OCI-M1 (cell line): ENCODE measurements around the gene PBLD.
"Not testable (repeated sequence)": the region's sequence is repeated elsewhere in the genome, so short reads cannot be mapped to it uniquely, and the experiment has no call there.

Source experiments
- DNase-seq: peaks from one replicate; lab custom pipeline; 2025; lab: John Stamatoyannopoulos, UW

PBLD gene

DNA sequence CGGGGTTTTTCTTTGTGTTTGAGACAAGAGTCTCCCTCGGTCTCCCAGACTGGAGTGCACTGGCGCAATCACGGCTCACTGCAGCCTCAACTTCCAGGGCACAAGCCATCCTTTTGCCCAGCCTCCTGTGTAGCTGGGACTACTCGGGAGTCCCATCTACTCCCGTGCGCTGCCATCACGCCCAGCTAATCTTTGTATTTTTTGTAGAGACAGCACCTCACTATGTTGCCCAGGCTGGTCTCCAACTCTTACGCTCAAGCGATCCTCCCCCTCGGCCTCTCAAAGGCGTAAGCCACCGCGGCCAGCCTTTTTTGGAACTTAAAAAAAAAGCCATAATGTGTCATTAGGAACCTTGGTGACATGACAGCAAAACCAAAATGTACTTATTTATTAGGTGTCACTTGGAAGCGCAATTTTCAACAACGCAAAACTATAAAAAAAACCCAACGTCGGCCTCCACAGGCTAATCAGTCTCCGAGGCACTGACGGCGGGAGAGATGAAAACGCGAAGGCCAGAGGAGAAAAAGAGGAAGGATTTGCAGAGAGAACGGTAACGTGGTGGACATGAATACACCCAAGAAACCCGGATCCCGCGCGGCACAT lies 1.8 kb downstream of the PBLD start:
- DNase-seq = no peak

GRCh38 chr10:68329506-68329861 lies 3.2 kb downstream of the PBLD start:
- DNase-seq = peak; percentile 57

DNA sequence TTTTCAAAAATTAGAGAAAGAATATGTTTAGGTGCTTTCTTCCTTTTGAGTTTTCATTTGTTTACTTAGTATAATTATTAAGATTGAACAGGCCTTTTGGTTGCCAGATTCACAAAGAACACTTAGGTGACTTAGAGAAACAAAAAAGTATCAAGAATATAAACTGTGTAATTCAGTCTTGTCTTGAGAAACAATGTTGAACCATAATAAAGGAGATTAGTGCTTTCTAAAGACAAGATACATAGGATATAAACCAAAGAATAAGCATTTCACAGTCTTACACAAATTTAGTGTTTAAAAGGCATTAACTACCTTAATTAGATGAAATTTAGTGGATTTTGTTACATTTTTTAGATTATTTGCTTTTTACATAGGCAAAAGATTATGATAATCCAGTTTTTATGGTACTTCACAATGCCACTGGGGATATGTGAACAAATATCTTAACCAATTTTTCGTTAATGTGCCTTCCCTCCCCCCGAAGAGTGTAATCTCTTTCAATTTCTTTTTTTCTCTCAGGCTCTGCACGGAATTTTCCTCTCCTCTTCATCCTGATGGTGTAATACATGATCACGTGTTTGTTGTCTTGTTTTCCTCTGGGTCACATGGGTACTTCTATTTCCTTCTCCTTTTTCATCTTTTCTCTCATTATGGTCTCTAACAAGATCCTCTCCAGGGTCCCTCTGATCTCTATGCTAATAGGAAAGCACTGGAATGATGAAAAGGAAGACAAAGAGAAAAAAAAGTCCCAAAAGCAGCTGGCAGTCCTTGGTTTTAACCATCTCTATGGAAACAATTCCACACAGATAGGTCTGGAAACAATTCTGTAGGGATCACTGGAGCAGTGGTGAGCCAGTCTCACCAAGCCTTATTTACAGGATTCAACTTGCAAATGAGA lies 4.6 kb downstream of the PBLD start:
- peak; percentile 95 for DNase-seq

DNA sequence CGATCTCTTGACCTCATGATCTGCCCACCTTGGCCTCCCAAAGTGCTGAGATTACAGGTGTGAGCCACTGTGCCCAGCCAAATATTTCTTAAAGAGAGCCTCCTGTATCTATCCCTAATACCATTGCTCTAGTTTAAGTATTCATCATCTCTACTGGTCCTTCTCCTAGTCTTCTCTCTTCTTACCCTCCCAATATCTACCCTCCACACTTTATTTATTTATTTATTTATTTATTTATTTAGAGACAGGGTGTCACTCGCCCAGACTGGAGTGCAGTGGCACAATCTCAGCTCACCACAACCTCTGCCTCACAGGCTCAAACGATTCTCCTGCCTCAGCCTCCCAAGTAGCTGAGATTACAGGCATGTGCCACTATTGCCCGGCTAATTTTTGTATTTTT lies 8.3 kb downstream of the PBLD start:
- not testable (repeated sequence) for DNase-seq

- DNase-seq = no peak
These were observed 14.2 kb downstream of the PBLD start for GRCh38 chr10:68318331-68319059.

DNA sequence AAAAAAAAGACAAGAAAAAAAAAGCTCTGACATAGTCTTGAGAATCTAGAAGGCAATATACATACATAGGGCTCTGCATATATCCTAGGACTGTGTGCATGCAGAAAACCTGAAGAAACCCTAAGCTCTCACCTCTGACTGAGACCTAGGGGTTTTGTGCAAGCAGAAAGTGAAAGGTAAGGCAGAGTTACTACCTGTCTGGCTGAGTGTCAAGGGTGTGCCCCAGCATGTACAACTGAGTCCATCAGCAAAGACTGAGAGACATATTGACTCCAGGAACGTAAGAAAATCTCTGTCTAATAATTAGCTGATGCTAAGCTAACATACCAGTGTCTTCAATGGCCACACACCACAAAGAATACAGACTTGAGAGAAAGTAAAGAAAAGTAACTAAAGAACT lies 17.1 kb downstream of the PBLD start:
- no peak for DNase-seq

DNA sequence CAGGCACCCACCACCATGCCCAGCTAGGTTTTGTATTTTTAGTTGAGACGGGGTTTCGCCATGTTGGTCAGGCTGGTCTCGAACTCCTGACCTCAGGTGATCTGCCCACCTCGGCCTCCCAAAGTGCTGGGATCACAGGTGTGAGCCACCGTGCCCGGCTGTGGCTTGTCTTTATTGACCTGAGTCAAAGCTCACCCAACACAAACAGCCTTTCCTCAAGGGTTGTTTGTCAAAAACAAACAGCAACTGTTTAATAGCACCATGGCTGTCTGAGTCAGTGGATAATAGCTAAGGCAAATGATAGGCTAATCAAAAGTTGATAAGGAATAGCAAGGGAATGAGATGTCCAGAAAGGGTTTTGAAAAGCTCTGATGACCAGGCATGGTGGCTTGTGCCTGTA lies 17.8 kb downstream of the PBLD start:
- not testable (repeated sequence) for DNase-seq

DNA sequence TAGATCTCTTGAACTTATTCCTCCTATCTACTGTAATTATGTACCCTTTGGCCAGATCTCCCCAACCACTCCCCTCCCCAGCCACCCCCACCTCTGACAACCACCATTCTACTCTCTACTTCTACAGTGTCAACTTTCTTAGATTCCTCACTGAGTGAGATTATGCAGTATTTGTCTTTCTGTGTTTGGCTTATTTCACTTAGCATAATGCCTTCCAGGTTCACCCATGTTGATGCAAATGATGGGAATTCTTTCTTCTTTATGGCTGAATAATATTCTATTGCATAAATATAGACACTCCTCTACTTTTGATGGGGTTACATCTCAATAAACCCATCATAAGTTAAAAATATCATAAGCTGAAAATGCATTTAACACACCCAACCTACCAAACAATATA lies 22.2 kb downstream of the PBLD start:
- no peak for DNase-seq

GRCh38 chr10:68305854-68306253 lies 26.9 kb downstream of the PBLD start:
- no peak for DNase-seq

- no peak for DNase-seq
These were observed 28.8 kb downstream of the PBLD start for GRCh38 chr10:68303849-68304412.

DNA sequence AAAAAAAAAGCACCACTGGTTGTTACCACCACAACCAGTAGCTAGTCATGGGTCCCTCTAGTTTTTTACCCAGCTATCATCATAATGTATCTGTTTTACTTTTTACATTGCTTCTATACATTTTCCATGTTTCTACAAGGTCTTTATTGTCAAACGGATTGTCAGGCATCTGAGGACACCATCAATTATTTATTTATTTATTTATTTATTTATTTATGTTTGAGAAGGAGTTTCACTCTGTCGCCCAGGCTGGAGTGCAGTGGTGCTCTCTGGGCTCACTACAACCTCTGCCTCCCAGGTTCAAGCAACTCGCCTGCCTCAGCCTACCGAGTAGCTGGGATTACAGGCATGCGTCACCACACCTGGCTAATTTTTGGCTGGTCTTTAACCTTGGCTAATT lies 29.9 kb downstream of the PBLD start:
- DNase-seq = no peak

- no peak for DNase-seq
These were observed 30.3 kb downstream of the PBLD start for GRCh38 chr10:68302503-68302823.

GRCh38 chr10:68301790-68302502 lies 30.8 kb downstream of the PBLD start:
- DNase-seq = peak; percentile 77

GRCh38 chr10:68301301-68301700 lies 31.4 kb downstream of the PBLD start:
- DNase-seq = no peak

DNA sequence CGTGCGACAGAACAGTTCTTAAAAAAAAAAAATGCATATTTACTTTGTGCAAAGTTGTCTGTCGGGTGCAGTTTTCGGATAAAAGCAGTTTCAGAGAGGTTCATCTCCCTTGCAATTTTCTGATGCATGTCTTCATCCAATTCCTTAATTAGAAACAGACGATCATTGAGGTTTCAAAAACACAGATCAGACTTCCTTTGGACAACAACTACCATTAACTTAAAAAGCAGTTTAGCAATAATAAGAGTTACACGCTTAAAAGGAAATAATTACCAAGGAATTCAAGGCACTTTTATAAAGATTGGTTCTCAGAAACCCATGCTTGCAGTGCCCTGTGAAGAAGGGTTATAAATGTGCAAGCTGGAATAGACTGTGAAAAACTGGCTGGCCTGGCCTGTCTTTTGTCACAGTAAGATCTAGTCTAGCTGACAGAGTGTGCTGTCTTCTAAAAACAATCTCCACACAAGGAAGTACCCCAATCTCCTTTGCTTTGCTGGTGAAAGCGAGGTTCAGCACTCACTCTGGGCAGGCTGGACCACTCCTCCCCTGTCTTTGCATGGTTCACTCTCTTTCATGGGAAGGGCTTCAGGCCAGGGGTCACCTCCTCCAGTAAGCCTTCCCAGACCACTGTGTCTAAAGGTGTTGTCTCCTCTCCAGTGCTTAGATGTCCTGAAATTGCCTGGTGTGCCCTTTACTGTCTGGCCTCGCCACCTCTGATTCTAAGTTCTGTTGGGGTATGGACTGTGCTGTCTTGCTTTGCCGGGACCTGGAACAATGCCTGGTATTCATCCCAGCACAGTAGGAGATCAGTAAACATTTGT lies 35.7 kb downstream of the PBLD start:
- DNase-seq = no peak

GRCh38 chr10:68290736-68291135 lies 42.0 kb downstream of the PBLD start:
- no peak for DNase-seq

GRCh38 chr10:68288717-68289116 lies 44.0 kb downstream of the PBLD start:
- DNase-seq = no peak

GRCh38 chr10:68284062-68285001 lies 48.4 kb downstream of the PBLD start:
- DNase-seq = no peak

DNA sequence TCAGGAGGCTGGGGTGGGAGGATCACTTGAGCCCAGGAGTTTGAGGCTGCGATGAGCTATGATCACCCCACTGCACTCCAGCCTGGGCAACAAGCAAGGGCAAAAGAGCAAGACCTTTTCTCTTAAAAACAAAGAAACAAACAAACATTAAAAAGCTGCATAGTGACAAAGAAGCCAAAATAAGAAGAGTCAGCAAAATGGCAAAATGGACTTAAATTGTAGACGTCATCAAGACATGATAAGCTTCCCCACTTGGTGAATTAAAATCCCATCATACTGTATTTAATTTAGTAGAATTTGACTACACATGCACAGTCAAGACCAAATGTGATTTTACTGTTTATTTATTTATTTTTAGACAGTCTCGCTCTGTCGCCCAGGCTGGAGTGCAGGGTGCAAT lies 52.0 kb downstream of the PBLD start:
- no peak for DNase-seq
